ENCODE measurements around the gene NAALADL2. TPM values are rescaled to one million over a fixed set of nuclear protein-coding genes. Genes with fewer than 3 reads are reported as not detected.

NAALADL2 gene
- total and polyA plus RNA-seq, 9 of the 15 experiments (the other 6 are each of a cell fraction or from before 2014, with no cell fraction given): 0.29 to 1.1 (median 0.79) TPM; not detected in 1

- no peak for TF ChIP-seq ZKSCAN1 (IDR thresholded peaks at IDR 0.05; ENCODE audit: low read depth, low read length)
- TF ChIP-seq LARP7 (IDR thresholded peaks at IDR 0.05): no peak
- no peak for TF ChIP-seq ESRRB (CRISPR knock-in tag; IDR thresholded peaks at IDR 0.05; ENCODE audit: borderline replicate concordance)
- no peak for TF ChIP-seq POLR2G (IDR thresholded peaks at IDR 0.05; ENCODE audit: low read depth, low read length)
- TF ChIP-seq ZNF444 (CRISPR knock-in tag; IDR thresholded peaks at IDR 0.05): no peak
- no peak for TF ChIP-seq IRF2 (CRISPR knock-in tag; IDR thresholded peaks at IDR 0.05)
- TF ChIP-seq XRCC4 (IDR thresholded peaks at IDR 0.05; ENCODE audit: extremely low read depth, insufficient read depth, insufficient read length): no peak
- TF ChIP-seq ATF4 (CRISPR knock-in tag; IDR thresholded peaks at IDR 0.05): no peak
- no peak for TF ChIP-seq CREB3 (tag; conservative IDR thresholded peaks at IDR 0.05; ENCODE audit: low read depth)
- no peak for TF ChIP-seq DIDO1 (tag; IDR thresholded peaks at IDR 0.05; ENCODE audit: low read depth)
- TF ChIP-seq HMGN3 (IDR thresholded peaks at IDR 0.05; ENCODE audit: borderline replicate concordance, extremely low read depth, insufficient read length, low read depth, low read length): no peak
- no peak for TF ChIP-seq ZNF436 (CRISPR knock-in tag; IDR thresholded peaks at IDR 0.05)
Observed at GRCh38 chr3:175655351-175655750, 796.2 kb downstream of the NAALADL2 start (continued).
